Testis (tissue), 3 donors: ENCODE results near the gene EIF4E1B. TPM values are rescaled to one million over a fixed set of nuclear protein-coding genes. Genes with fewer than 3 reads are reported as not detected.
"Not testable (repeated sequence)": the region's sequence is repeated elsewhere in the genome, so short reads cannot be mapped to it uniquely, and the experiment has no call there.

Experiments
- DNase-seq: peaks from one replicate; pipeline ENCODE4 v3.0.0-alpha.2; 2019
- H3K27ac ChIP-seq, 2 donors: fragments of 200-600 bp; sonication (generic); one replicate each; pipeline ENCODE4 v1.5.1; 2019
- H3K27me3 ChIP-seq: fragments of 200-600 bp; sonication (generic); one replicate; pipeline ENCODE4 v1.5.1; 2019
- H3K36me3 ChIP-seq: fragments of 200-600 bp; sonication (generic); one replicate; pipeline ENCODE4 v1.5.1; 2017; ENCODE audit warnings: low read depth; ENCODE audit errors: missing control alignments
- H3K4me1 ChIP-seq: fragments of 200-600 bp; sonication (generic); one replicate; pipeline ENCODE4 v1.5.1; 2019
- H3K4me3 ChIP-seq, 2 donors: fragments of 200-600 bp; sonication (generic); one replicate each; pipeline ENCODE4 v1.5.1; 2017 to 2019
- H3K9me3 ChIP-seq: fragments of 200-600 bp; sonication (generic); one replicate; pipeline ENCODE4 v1.5.1; 2017
- POLR2A ChIP-seq: fragments of 450-650 bp; IDR thresholded peaks from one replicate; pipeline ENCODE4 v1.6.1; 2017; ENCODE audit warnings: antibody characterized with exemption, mild to moderate bottlenecking, moderate library complexity
- WGBS, 2 donors: methylation state at CpG; one replicate each; pipeline ENCODE4 v1.1.5; 2018; 5-methylcytosine and 5-hydroxymethylcytosine counted together
- intact Hi-C: fragments of 100-400 bp; cut with DNase I; formaldehyde crosslinking; loops from one replicate; pipeline ENCODE4 v1.15.1; 2023; ENCODE audit warnings: low total_unique reads
- polyA plus RNA-seq: library from polyadenylated mRNA; stranded (reverse); fragments of 350-450 nt; fragmentation: Illumina TruSeq; extraction: RNeasy Lipid Tissue Mini Kit (QIAGEN cat#74804); gene quantifications from one replicate; pipeline ENCODE4 v1.2.3, GENCODE V29; 2014; ENCODE audit warnings: low read depth, low replicate concordance; ENCODE audit not compliant: insufficient read depth
- total RNA-seq, 2 donors: library from RNA; depleted of rRNA; stranded (reverse); fragments of >200 nt; gene quantifications; one replicate each; pipeline ENCODE4 v1.2.3, GENCODE V29; 2016
- TF ChIP-seq, protein P1 (sequence below), 3 experiments: fragments of 450-650 bp in 2 of 3; fragments of 200-600 bp in 1 of 3; sonication (generic) in 1 of 3; IDR thresholded peaks; one replicate each; pipeline ENCODE4 v1.5.1; 2016 to 2019; ENCODE audit warnings: antibody characterized with exemption in 3 of 3, mild to moderate bottlenecking in 2 of 3, moderate library complexity in 1 of 3

EIF4E1B gene
- total and polyA plus RNA-seq, 3 donors from 2014 or later = 0.99 to 2.4 (median 1.0) TPM

DNA sequence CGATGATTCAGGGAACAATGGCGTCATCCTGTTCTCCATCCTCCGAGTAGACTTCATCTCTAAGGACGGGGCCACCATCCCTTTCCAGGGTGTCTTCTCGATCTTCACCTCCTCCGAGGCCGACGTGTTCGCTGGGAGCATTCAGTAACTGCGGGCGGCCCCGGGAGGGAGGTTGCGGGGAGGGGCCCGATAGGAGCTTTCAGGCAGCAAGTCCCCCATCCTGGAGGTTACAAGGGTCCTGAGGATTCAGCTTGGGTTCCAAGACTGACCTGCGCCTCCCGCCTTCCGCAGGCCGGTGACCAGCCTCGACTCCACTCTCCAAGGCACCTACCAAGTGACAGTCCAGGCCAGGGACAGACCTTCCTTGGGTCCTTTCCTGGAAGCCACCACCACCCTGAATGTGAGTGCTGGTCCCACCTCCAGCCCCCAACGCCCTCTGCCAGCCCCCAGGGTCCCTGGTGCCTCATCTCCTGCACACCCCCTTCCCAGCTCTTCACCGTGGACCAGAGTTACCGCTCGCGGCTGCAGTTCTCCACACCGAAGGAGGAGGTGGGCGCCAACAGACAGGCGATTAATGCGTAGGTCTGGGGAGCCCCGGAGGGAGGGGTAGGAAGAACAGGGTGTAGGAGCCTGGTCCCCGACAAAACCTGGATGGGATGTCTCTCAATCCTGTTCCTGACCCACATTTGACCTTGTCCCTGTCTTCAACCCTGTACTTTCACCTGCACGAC is 41.3 kb upstream of the EIF4E1B start:
- no peak overlapping the region for H3K27ac ChIP-seq

DNA sequence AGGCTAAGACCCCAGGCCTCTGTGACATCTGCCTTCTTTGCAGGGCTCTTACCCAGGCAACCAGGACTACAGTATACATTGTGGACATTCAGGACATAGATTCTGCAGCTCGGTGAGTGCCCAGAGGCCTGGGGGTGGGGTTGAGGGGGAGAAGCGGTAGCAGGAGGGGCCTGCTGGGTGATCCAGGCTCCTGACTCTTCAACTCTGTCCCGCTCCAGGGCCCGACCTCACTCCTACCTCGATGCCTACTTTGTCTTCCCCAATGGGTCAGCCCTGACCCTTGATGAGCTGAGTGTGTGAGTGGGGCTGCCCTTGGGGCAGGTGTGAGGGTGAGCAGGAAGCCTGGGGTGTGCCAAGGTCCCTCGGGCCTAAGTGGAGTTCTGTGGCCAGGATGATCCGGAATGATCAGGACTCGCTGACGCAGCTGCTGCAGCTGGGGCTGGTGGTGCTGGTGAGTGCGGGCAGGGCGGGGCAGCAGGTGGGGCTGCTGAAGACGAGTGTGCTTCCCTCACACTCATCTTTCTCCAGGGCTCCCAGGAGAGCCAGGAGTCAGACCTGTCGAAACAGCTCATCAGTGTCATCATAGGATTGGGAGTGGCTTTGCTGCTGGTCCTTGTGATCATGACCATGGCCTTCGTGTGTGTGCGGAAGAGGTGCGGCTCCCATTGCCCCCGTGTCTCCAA is 40.3 kb upstream of the EIF4E1B start:
- whole genome bisulfite sequencing, 2 donors = 86 to 88% methylated on average over 12 to 17 of the region's 17 CpGs
- intact Hi-C loops = no loop called here
- no peaks in the 10 kb centered on the region for H3K36me3 ChIP-seq

More for the DNA sequence above, 41.3 kb upstream of the EIF4E1B start:
- no peak for TF ChIP-seq POLR2A
- TF ChIP-seq, protein P1, sequence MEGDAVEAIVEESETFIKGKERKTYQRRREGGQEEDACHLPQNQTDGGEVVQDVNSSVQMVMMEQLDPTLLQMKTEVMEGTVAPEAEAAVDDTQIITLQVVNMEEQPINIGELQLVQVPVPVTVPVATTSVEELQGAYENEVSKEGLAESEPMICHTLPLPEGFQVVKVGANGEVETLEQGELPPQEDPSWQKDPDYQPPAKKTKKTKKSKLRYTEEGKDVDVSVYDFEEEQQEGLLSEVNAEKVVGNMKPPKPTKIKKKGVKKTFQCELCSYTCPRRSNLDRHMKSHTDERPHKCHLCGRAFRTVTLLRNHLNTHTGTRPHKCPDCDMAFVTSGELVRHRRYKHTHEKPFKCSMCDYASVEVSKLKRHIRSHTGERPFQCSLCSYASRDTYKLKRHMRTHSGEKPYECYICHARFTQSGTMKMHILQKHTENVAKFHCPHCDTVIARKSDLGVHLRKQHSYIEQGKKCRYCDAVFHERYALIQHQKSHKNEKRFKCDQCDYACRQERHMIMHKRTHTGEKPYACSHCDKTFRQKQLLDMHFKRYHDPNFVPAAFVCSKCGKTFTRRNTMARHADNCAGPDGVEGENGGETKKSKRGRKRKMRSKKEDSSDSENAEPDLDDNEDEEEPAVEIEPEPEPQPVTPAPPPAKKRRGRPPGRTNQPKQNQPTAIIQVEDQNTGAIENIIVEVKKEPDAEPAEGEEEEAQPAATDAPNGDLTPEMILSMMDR (IDR thresholded peaks at IDR 0.05) = no peak
- no peaks in the 10 kb centered on the region for H3K36me3 ChIP-seq
- WGBS, 2 donors = 81 to 88% methylated on average over 18 to 31 of the region's 31 CpGs
- H3K4me3 ChIP-seq = no peak overlapping the region
- no peaks in the 10 kb centered on the region for H3K4me1 ChIP-seq
- H3K9me3 ChIP-seq = no peaks in the 10 kb centered on the region
- intact Hi-C loops = no loop called here
- no peak for DNase-seq
- H3K27me3 ChIP-seq = no peaks in the 10 kb centered on the region

DNA sequence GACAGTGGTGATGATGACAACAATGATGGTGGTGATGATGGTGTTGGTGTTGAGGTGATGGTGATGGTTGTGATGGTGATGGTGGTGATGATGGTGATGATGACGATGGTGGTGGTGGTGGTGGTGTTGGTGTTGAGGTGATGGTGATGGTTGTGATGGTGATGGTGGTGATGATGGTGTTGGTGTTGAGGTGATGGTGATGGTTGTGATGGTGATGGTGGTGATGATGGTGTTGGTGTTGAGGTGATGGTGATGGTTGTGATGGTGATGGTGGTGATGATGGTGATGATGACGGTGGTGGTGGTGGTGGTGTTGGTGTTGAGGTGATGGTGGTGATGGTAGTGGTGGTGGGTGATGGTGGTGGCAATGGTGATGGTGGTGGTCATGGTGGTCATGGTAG is 38.8 kb upstream of the EIF4E1B start:
- intact Hi-C loops, H3K4me3 ChIP-seq: not testable (repeated sequence)
- 13 to 25% methylated on average over 2 of the region's 2 CpGs for WGBS, 2 donors

More for the DNA sequence above, 40.3 kb upstream of the EIF4E1B start:
- no peak overlapping the region for H3K27ac ChIP-seq
- no peaks in the 10 kb centered on the region for H3K4me1 ChIP-seq
- no peak overlapping the region for H3K4me3 ChIP-seq
- no peaks in the 10 kb centered on the region for H3K27me3 ChIP-seq
- no peaks in the 10 kb centered on the region for H3K9me3 ChIP-seq
- DNase-seq = no peak
- TF ChIP-seq, protein P1 (IDR thresholded peaks at IDR 0.05) = no peak
- TF ChIP-seq POLR2A = no peak

DNA sequence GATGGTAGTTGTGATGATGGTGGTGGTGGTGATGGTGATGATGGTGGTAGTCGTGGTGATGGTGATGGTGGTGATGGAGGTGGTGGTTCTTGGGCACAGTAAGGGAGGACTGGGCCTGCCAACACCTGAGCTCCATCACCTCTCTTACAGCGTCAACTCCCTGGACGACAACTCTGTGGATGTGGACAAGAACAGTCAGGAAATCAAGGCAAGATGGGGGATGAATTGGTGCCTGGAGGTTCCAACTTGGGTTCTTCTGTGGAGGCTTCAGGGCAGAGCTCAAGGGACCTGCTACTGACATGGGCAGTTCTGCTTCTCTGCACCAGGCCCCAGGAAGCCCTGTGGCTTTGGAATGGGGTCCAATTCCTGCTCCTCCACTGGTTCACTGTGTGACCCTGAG is 37.9 kb upstream of the EIF4E1B start:
- no peaks in the 10 kb centered on the region for H3K9me3 ChIP-seq
- no peak for TF ChIP-seq POLR2A
- TF ChIP-seq, protein P1 (IDR thresholded peaks at IDR 0.05) = no peak
- no peaks in the 10 kb centered on the region for H3K36me3 ChIP-seq
- DNase-seq = no peak
- intact Hi-C loops = no loop called here
- no peaks in the 10 kb centered on the region for H3K27me3 ChIP-seq
- no peaks in the 10 kb centered on the region for H3K4me1 ChIP-seq
- no peak overlapping the region for H3K4me3 ChIP-seq
- 92 to 93% methylated on average over 3 of the region's 3 CpGs for WGBS, 2 donors
- no peak overlapping the region for H3K27ac ChIP-seq

More for the DNA sequence above, 38.8 kb upstream of the EIF4E1B start:
- H3K27me3 ChIP-seq, H3K36me3 ChIP-seq, H3K27ac ChIP-seq, H3K9me3 ChIP-seq, DNase-seq, H3K4me1 ChIP-seq: not testable (repeated sequence)

DNA sequence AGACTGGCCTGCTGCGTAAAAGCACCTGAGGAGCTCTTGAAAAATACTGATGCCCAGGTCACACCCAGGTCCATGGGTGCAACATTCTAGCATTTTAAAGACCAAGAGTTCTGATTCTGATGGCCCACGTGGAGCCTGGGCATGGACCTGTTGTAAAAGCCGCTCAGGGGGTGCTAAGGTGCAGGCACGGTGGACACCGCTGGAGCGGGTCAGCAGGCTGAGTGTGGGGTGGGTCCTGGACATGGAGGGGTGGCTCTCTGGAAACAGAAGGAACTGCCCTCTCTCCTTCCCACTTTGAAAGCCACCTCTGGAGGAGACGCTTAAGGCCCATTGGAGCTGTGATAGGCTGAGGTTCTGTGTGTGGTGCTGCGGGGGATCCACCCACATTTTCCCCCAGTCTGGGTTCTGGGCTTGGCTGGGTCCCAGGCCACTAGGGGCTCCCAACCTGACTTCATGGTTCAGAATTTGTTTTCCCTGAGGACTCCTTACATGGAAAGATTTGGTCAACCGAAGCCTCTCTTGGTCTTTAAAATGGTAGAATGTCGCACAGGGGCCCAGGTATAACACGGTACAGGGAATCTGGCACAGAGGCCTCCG is 37.1 kb upstream of the EIF4E1B start:
- Histone ChIP-seq H3K27me3 (no peaks in the 10 kb centered on the region), H3K4me3 (no peak overlapping the region), H3K36me3 (no peaks in the 10 kb centered on the region), H3K9me3 (no peaks in the 10 kb centered on the region), H3K4me1 (no peaks in the 10 kb centered on the region), H3K27ac (no peak overlapping the region)
- WGBS, 2 donors = 92 to 93% methylated on average over 8 to 12 of the region's 12 CpGs
- no peak for DNase-seq
- TF ChIP-seq, protein P1 (IDR thresholded peaks at IDR 0.05) = no peak
- TF ChIP-seq POLR2A = no peak
- intact Hi-C loops = no loop called here
